Skeletal muscle tissue (tissue), 4 donors: ENCODE data around the gene NDUFS5. TPM values are rescaled to one million over a fixed set of nuclear protein-coding genes. Genes with fewer than 3 reads are reported as not detected.
"Not testable (repeated sequence)": the region's sequence is repeated elsewhere in the genome, so short reads cannot be mapped to it uniquely, and the experiment has no call there.

ENCODE experiments used
- H3K27ac ChIP-seq: one replicate; pipeline ENCODE4 v1.7.0; 2013; ENCODE audit warnings: mild to moderate bottlenecking, low read depth, low read length, inconsistent platforms
- H3K27me3 ChIP-seq, 3 donors: one replicate each; pipeline ENCODE4 v1.7.0; 2013; ENCODE audit warnings: low read length in 3 of 3; ENCODE audit not compliant: control insufficient read depth in 3 of 3, insufficient read depth in 3 of 3
- H3K36me3 ChIP-seq, 3 donors: one replicate each; pipeline ENCODE4 v1.7.0; 2013; ENCODE audit warnings: low read length in 3 of 3; ENCODE audit not compliant: control insufficient read depth in 3 of 3, insufficient read depth in 3 of 3
- H3K4me1 ChIP-seq, 3 donors: one replicate each; pipeline ENCODE4 v1.7.0; 2013; ENCODE audit warnings: low read length in 3 of 3, mild to moderate bottlenecking in 3 of 3; ENCODE audit not compliant: control insufficient read depth in 3 of 3, insufficient read depth in 3 of 3
- H3K4me3 ChIP-seq, 3 donors: one replicate each; pipeline ENCODE4 v1.7.0; 2013; ENCODE audit warnings: low read length in 3 of 3
- H3K9ac ChIP-seq, 3 donors: one replicate each; pipeline ENCODE4 v1.7.0; 2013; ENCODE audit warnings: low read length in 3 of 3, mild to moderate bottlenecking in 3 of 3, moderate library complexity in 2 of 3, low read depth in 1 of 3
- H3K9me3 ChIP-seq, 3 donors: one replicate each; pipeline ENCODE4 v1.7.0; 2013; ENCODE audit warnings: low read length in 3 of 3; ENCODE audit not compliant: control insufficient read depth in 3 of 3
- total RNA-seq: library from RNA; depleted of rRNA; stranded (reverse); fragments of >200 nt; gene quantifications from one replicate; pipeline ENCODE4 v1.2.3, GENCODE V29; 2014
- donor health status: Osteomylitis.

The NDUFS5 gene
- total RNA-seq, 1 donor from 2014 or later = 503 TPM

DNA sequence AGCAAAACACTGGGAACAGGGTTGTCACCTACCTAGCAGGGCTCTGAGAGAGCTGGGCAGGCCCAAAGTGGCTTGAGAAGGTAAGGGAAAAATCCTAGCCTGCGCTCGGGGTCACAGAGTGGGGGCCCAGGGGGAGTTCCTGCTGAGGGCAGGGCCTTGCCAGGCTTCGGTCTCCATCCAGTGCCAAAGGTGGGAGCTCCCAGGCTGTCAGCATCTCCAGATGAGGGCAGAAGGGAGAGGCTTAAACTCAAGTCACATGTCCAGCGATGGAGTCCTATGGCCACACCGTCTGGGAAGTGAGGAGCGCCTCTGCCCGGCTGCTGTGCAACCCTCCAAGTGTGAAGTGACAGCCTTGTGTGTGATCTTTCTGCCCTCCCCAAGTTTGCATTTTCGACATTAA is 11.2 kb upstream of the NDUFS5 start:
- H3K36me3 ChIP-seq = not testable (repeated sequence)

GRCh38 chr1:39016604-39017171 is 9.5 kb upstream of the NDUFS5 start:
- Histone ChIP-seq H3K27me3 (no peaks in the 10 kb centered on the region), H3K9me3 (no peaks in the 10 kb centered on the region), H3K4me3 (no peak overlapping the region), H3K9ac (no peak overlapping the region), H3K27ac (no peak overlapping the region), H3K36me3 (peaks cover 0 to 2% (median 2%) of the 10 kb centered on the region in 3 donors), H3K4me1 (no peaks in the 10 kb centered on the region)

More for the DNA sequence above, 11.2 kb upstream of the NDUFS5 start:
- not testable (repeated sequence) for H3K27ac ChIP-seq, H3K27me3 ChIP-seq, H3K4me3 ChIP-seq, H3K9me3 ChIP-seq, H3K9ac ChIP-seq, H3K4me1 ChIP-seq

DNA sequence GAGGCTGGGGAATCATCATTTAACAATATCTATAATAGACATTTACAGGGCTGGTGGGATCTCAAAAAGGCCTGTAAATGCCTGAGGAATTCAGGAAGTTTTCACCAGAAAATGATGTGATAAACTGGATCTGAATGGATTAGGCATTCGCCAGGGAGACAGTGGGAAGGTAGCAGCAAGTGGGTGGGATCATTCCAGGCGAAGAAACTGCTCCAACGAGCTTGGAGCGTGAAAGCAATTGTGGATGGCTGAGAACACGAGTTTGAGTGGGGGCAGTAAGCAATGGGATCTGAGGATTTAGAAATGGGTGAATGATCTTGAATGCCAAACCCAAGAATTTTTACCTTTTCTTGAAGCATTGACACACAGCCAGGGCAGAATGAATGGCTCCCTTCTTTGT is 8.9 kb upstream of the NDUFS5 start:
- Histone ChIP-seq H3K27me3 (no peaks in the 10 kb centered on the region), H3K4me3 (no peak overlapping the region), H3K9me3 (no peaks in the 10 kb centered on the region), H3K4me1 (no peaks in the 10 kb centered on the region), H3K9ac (no peak overlapping the region), H3K36me3 (no peaks in the 10 kb centered on the region), H3K27ac (no peak overlapping the region)

- H3K4me3 ChIP-seq, H3K4me1 ChIP-seq, H3K27ac ChIP-seq, H3K9me3 ChIP-seq, H3K9ac ChIP-seq, H3K27me3 ChIP-seq, H3K36me3 ChIP-seq: not testable (repeated sequence)
Measured at GRCh38 chr1:39020494-39020893, 5.7 kb upstream of the NDUFS5 start.

GRCh38 chr1:39021426-39021825 is 4.7 kb upstream of the NDUFS5 start:
- Histone ChIP-seq H3K9ac (no peak overlapping the region), H3K9me3 (no peaks in the 10 kb centered on the region), H3K4me3 (no peak overlapping the region), H3K4me1 (peaks cover 3 to 9% (median 6%) of the 10 kb centered on the region in 3 donors), H3K27me3 (no peaks in the 10 kb centered on the region), H3K27ac (no peak overlapping the region), H3K36me3 (no peaks in the 10 kb centered on the region)

GRCh38 chr1:39023140-39023539 is 3.0 kb upstream of the NDUFS5 start:
- H3K36me3 ChIP-seq = no peaks in the 10 kb centered on the region
- H3K27ac ChIP-seq = no peak overlapping the region
- peaks cover 5 to 20% (median 12%) of the 10 kb centered on the region in 3 donors for H3K4me1 ChIP-seq
- no peaks in the 10 kb centered on the region for H3K9me3 ChIP-seq
- no peaks in the 10 kb centered on the region for H3K27me3 ChIP-seq
- no peak overlapping the region for H3K4me3 ChIP-seq
- H3K9ac ChIP-seq = no peak overlapping the region

GRCh38 chr1:39026866-39027507 is 837 bp downstream of the NDUFS5 start:
- H3K27me3 ChIP-seq = no peaks in the 10 kb centered on the region
- no peaks in the 10 kb centered on the region for H3K9me3 ChIP-seq
- H3K27ac ChIP-seq = peak overlapping the region; percentile 98
- H3K4me3 ChIP-seq = peak overlapping the region; percentile 99 to 100 (median 100)
- peaks cover 5 to 20% (median 12%) of the 10 kb centered on the region in 3 donors for H3K4me1 ChIP-seq
- H3K9ac ChIP-seq = peak overlapping the region; percentile 98 to 100 (median 99)
- H3K36me3 ChIP-seq = peaks cover 21 to 24% (median 21%) of the 10 kb centered on the region in 3 donors

- peaks cover 0 to 4% (median 0%) of the 10 kb centered on the region in 3 donors for H3K4me1 ChIP-seq
- no peak overlapping the region for H3K4me3 ChIP-seq
- peaks cover 40 to 47% (median 41%) of the 10 kb centered on the region in 3 donors for H3K36me3 ChIP-seq
- H3K9ac ChIP-seq = no peak overlapping the region
- no peaks in the 10 kb centered on the region for H3K27me3 ChIP-seq
- no peak overlapping the region for H3K27ac ChIP-seq
- H3K9me3 ChIP-seq = no peaks in the 10 kb centered on the region
Measured at GRCh38 chr1:39034114-39034654, 8.0 kb downstream of the NDUFS5 start.

GRCh38 chr1:39036678-39037077 is 10.5 kb downstream of the NDUFS5 start:
- Histone ChIP-seq H3K9me3 (no peaks in the 10 kb centered on the region), H3K9ac (no peak overlapping the region), H3K4me3 (no peak overlapping the region), H3K4me1 (peaks cover 0 to 4% (median 0%) of the 10 kb centered on the region in 3 donors), H3K36me3 (peaks cover 35 to 36% (median 36%) of the 10 kb centered on the region in 3 donors), H3K27me3 (no peaks in the 10 kb centered on the region), H3K27ac (no peak overlapping the region)

DNA sequence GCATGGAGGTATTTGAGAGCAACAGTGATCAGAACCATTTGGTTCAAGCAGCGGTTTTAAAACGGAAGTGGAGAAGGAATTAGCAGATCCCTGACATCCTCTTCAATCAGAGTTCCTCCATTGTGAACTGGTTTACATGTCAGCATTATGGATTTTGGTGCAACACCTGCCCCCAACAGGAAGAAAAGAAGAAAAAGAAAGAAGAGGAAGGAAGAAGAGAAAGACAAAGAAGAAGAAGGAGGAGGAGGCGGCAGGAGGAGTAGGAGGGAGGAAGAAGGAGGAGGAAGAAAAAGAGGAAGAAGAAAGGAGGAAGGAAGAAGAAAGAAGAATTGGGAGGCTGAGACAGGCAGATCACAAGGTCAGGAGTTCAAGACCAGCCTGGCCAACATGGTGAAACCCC is 17.4 kb downstream of the NDUFS5 start:
- H3K36me3 ChIP-seq = peaks cover 12 to 27% (median 24%) of the 10 kb centered on the region in 3 donors
- no peaks in the 10 kb centered on the region for H3K9me3 ChIP-seq
- H3K4me1 ChIP-seq = peaks cover 10 to 13% (median 13%) of the 10 kb centered on the region in 3 donors
- no peak overlapping the region for H3K4me3 ChIP-seq
- H3K9ac ChIP-seq = no peak overlapping the region
- no peak overlapping the region for H3K27ac ChIP-seq
- no peaks in the 10 kb centered on the region for H3K27me3 ChIP-seq
